OCI-LY1 (cell line): Measurements from ENCODE around the gene PAH.

Source experiments
- H2AFZ ChIP-seq: fragments of 200-600 bp; sonication (generic), shearing (Covaris generic); 2 replicates; pipeline ENCODE4 v1.6.0; 2014; ENCODE audit warnings: antibody characterized with exemption, mild to moderate bottlenecking, low read length
- H3F3A ChIP-seq: fragments of 200-600 bp; sonication (generic), shearing (Covaris generic); 2 replicates; pipeline ENCODE4 v1.6.0; 2014; ENCODE audit warnings: mild to moderate bottlenecking, antibody characterized with exemption, low read length, moderate library complexity; ENCODE audit not compliant: insufficient read depth
- H3K27ac ChIP-seq: fragments of 200-600 bp; sonication (generic); 2 replicates; pipeline ENCODE4 v1.5.1; 2014; ENCODE audit warnings: low read length, mixed run types, mild to moderate bottlenecking, low read depth; ENCODE audit not compliant: poor library complexity, severe bottlenecking
- H3K27me3 ChIP-seq: fragments of 200-600 bp; sonication (generic); 2 replicates; pipeline ENCODE4 v1.6.0; 2014; ENCODE audit warnings: antibody characterized with exemption, mild to moderate bottlenecking, low read length, moderate library complexity; ENCODE audit not compliant: insufficient read depth
- H3K36me3 ChIP-seq: fragments of 200-600 bp; sonication (generic); 2 replicates; pipeline ENCODE4 v1.6.1; 2014; ENCODE audit warnings: mild to moderate bottlenecking, antibody characterized with exemption, low read length, moderate library complexity, mixed read lengths; ENCODE audit not compliant: insufficient read depth
- H3K4me1 ChIP-seq: fragments of 200-600 bp; sonication (generic); 2 replicates; pipeline ENCODE4 v1.5.1; 2014; ENCODE audit warnings: mild to moderate bottlenecking, low read length, moderate library complexity; ENCODE audit not compliant: insufficient read depth, severe bottlenecking
- H3K4me2 ChIP-seq: fragments of 200-600 bp; sonication (generic), shearing (Covaris generic); 2 replicates; pipeline ENCODE4 v1.6.1; 2014; ENCODE audit warnings: low read length
- H3K4me3 ChIP-seq: fragments of 200-600 bp; sonication (generic); 2 replicates; pipeline ENCODE4 v1.5.1; 2014; ENCODE audit warnings: low read length, low read depth, mild to moderate bottlenecking, mixed read lengths; ENCODE audit not compliant: poor library complexity, severe bottlenecking
- H3K79me2 ChIP-seq: fragments of 200-600 bp; shearing (Covaris generic); 2 replicates; pipeline ENCODE4 v1.6.1; 2016; ENCODE audit warnings: mixed run types, low read length, mixed read lengths; ENCODE audit not compliant: insufficient read depth
- H3K9ac ChIP-seq: fragments of 200-600 bp; sonication (generic), shearing (Covaris generic); 2 replicates; pipeline ENCODE4 v1.6.1; 2014; ENCODE audit warnings: mild to moderate bottlenecking, low read length, mixed read lengths
- H3K9me2 ChIP-seq: fragments of 200-600 bp; sonication (generic), shearing (Covaris generic); 2 replicates; pipeline ENCODE4 v1.6.1; 2014; ENCODE audit warnings: low read depth, mild to moderate bottlenecking, low read length, mixed read lengths
- H3K9me3 ChIP-seq: fragments of 200-600 bp; shearing (Covaris generic); 2 replicates; pipeline ENCODE4 v1.6.1; 2014; ENCODE audit warnings: low read length, mixed read lengths
- H4K20me1 ChIP-seq: fragments of 200-600 bp; sonication (generic), shearing (Covaris generic); 2 replicates; pipeline ENCODE4 v1.6.0; 2016; ENCODE audit warnings: mild to moderate bottlenecking, low read length; ENCODE audit not compliant: insufficient read depth
- CTCF ChIP-seq: fragments of 200-600 bp; sonication (generic), shearing (Covaris generic); IDR thresholded peaks from 2 replicates; pipeline ENCODE4 v1.5.1; 2017; ENCODE audit warnings: mild to moderate bottlenecking, antibody characterized with exemption, low read length, moderate library complexity, mixed read lengths
- EZH2 ChIP-seq: fragments of 200-600 bp; sonication (generic), shearing (Covaris generic); IDR thresholded peaks from 2 replicates; pipeline ENCODE4 v1.8.0; 2017; ENCODE audit warnings: borderline replicate concordance, mixed run types, mild to moderate bottlenecking, antibody characterized with exemption, low read length, moderate library complexity, mixed read lengths

Gene PAH

GRCh38 chr12:102957339-102958050 lies 40.5 kb upstream of the PAH start, which contains the start of gene ASCL1:
Gene ASCL1, plus strand, starts transcription at chr12:102957674. Its CDS starts 571 bp downstream, at chr12:102958245.
- Histone ChIP-seq H2AFZ (no peak within 1 kb of the TSS), H3K9me3 (no peaks in the 10 kb centered on the region), H3K4me3 (no peak within 1 kb of the TSS), H3K9me2 (no peaks in the 10 kb centered on the region), H3K27me3 (no peaks in the 10 kb centered on the region), H3F3A (no peaks in the 10 kb centered on the region), H3K79me2 (no peaks in the 10 kb centered on the region), H3K9ac (no peak within 1 kb of the TSS), H3K4me1 (no peaks in the 10 kb centered on the region), H4K20me1 (no peaks in the 10 kb centered on the region), H3K27ac (no peak within 1 kb of the TSS), H3K4me2 (no peak within 1 kb of the TSS), H3K36me3 (no peaks in the 10 kb centered on the region)
- TF ChIP-seq CTCF (no peak), EZH2 (no peak)

- Histone ChIP-seq H3K27ac (no peak overlapping the region), H3K9me3 (no peaks in the 10 kb centered on the region), H3K4me1 (no peaks in the 10 kb centered on the region), H3F3A (no peaks in the 10 kb centered on the region), H3K4me3 (no peak overlapping the region), H3K36me3 (no peaks in the 10 kb centered on the region), H3K9ac (no peak overlapping the region), H2AFZ (no peak overlapping the region), H3K79me2 (no peaks in the 10 kb centered on the region), H3K9me2 (no peaks in the 10 kb centered on the region), H3K27me3 (no peaks in the 10 kb centered on the region), H4K20me1 (no peaks in the 10 kb centered on the region), H3K4me2 (no peak overlapping the region)
- TF ChIP-seq CTCF: no peak
- TF ChIP-seq EZH2: no peak
These were observed 39.8 kb upstream of the PAH start for GRCh38 chr12:102956738-102957327.

- Histone ChIP-seq H3K4me3 (no peak overlapping the region), H3K9me3 (no peaks in the 10 kb centered on the region), H3K27me3 (no peaks in the 10 kb centered on the region), H3K4me2 (no peak overlapping the region), H3F3A (no peaks in the 10 kb centered on the region), H3K79me2 (no peaks in the 10 kb centered on the region), H3K36me3 (no peaks in the 10 kb centered on the region), H3K27ac (no peak overlapping the region), H4K20me1 (no peaks in the 10 kb centered on the region), H2AFZ (no peak overlapping the region), H3K4me1 (no peaks in the 10 kb centered on the region), H3K9ac (no peak overlapping the region), H3K9me2 (no peaks in the 10 kb centered on the region)
- no peak for TF ChIP-seq EZH2
- no peak for TF ChIP-seq CTCF
These were observed 39.1 kb upstream of the PAH start for GRCh38 chr12:102955926-102956737.
